IMR-90 (cell line): ENCODE results near the gene PCDHGB1. TPM values are rescaled to one million over a fixed set of nuclear protein-coding genes. Genes with fewer than 3 reads are reported as not detected.

Source experiments
- ATAC-seq: fragments of 200-7000 bp; cut with Tn5 transposase; 2 replicates; pipeline ENCODE4 v1.9.1; 2020; ENCODE audit warnings: low read depth, mild to moderate bottlenecking, moderate library complexity
- BruUV-seq: library from RNA; stranded (reverse); fragments of 400-500 nt; replicated peaks from 2 replicates; lab custom pipeline; 2021; lab: Mats Ljungman, UMichigan
- CTCF ChIA-PET: fragments of 300-600 bp; formaldehyde crosslinking; extraction: SDS; loops from one replicate; lab custom pipeline; 2021; ENCODE audit warnings: antibody characterized with exemption; lab: Yijun Ruan, JAX
- POLR2A ChIA-PET: fragments of 300-600 bp; sonication (Branson Sonifier 250); formaldehyde crosslinking; loops from one replicate; lab custom pipeline; 2022; ENCODE audit warnings: antibody characterized with exemption; ENCODE audit not compliant: unreplicated experiment; lab: Charles Lee
- DNase-seq: peaks from one replicate; pipeline ENCODE4 v3.0.0; 2013
- H2AFZ ChIP-seq: replicated peaks from 2 replicates; pipeline ENCODE3; 2013; ENCODE audit warnings: low read length, mild to moderate bottlenecking; ENCODE audit not compliant: poor library complexity
- H2AK5ac ChIP-seq: 2 replicates; pipeline ENCODE4 v1.6.1; 2013; ENCODE audit warnings: low read depth, low read length, inconsistent platforms
- H2AK9ac ChIP-seq: replicated peaks from 2 replicates; pipeline ENCODE3; 2013; ENCODE audit warnings: mild to moderate bottlenecking, low read depth, low read length, moderate library complexity; ENCODE audit not compliant: poor library complexity
- H2BK120ac ChIP-seq: 2 replicates; pipeline ENCODE4 v1.6.1; 2013; ENCODE audit warnings: low read depth, low read length, inconsistent platforms
- H2BK15ac ChIP-seq: 3 replicates; pipeline ENCODE4 v1.6.1; 2013; ENCODE audit warnings: low read depth, low read length, inconsistent platforms
- H2BK20ac ChIP-seq: 2 replicates; pipeline ENCODE4 v1.6.1; 2013; ENCODE audit warnings: low read depth, mild to moderate bottlenecking, inconsistent platforms, low read length, moderate library complexity
- H2BK5ac ChIP-seq: 2 replicates; pipeline ENCODE4 v1.6.1; 2013; ENCODE audit warnings: mild to moderate bottlenecking, low read depth, low read length, inconsistent platforms; ENCODE audit not compliant: poor library complexity, severe bottlenecking
- H3K14ac ChIP-seq: replicated peaks from 2 replicates; pipeline ENCODE4 v1.6.1; 2013; ENCODE audit warnings: low read depth, low read length, inconsistent platforms
- H3K18ac ChIP-seq: 2 replicates; pipeline ENCODE4 v1.6.1; 2013; ENCODE audit warnings: low read depth, low read length, control low read depth
- H3K23ac ChIP-seq: 2 replicates; pipeline ENCODE4 v1.6.1; 2013; ENCODE audit warnings: low read depth, low read length, inconsistent platforms
- H3K27ac ChIP-seq: 2 replicates; pipeline ENCODE4 v1.5.1; 2013; ENCODE audit warnings: mild to moderate bottlenecking, control low read depth, low read length; ENCODE audit not compliant: insufficient read depth
- H3K27me3 ChIP-seq: 2 replicates; pipeline ENCODE4 v1.6.1; 2013; ENCODE audit warnings: low read length; ENCODE audit not compliant: control insufficient read depth, insufficient read depth
- H3K36me3 ChIP-seq: 2 replicates; pipeline ENCODE4 v1.6.1; 2013; ENCODE audit warnings: low read length, mixed read lengths; ENCODE audit not compliant: control insufficient read depth, insufficient read depth
- H3K4ac ChIP-seq: 2 replicates; pipeline ENCODE4 v1.6.1; 2013; ENCODE audit warnings: low read depth, low read length, inconsistent platforms
- H3K4me1 ChIP-seq: 2 replicates; pipeline ENCODE4 v1.6.1; 2013; ENCODE audit warnings: low read length, mixed read lengths; ENCODE audit not compliant: control insufficient read depth, insufficient read depth
- H3K4me2 ChIP-seq: 2 replicates; pipeline ENCODE4 v1.6.1; 2013; ENCODE audit warnings: low read depth, mild to moderate bottlenecking, control low read depth, low read length, moderate library complexity
- H3K4me3 ChIP-seq: 2 replicates; pipeline ENCODE4 v1.5.1; 2013; ENCODE audit warnings: low read depth, mild to moderate bottlenecking, control low read depth, low read length, moderate library complexity; ENCODE audit not compliant: insufficient read depth
- H3K56ac ChIP-seq: 2 replicates; pipeline ENCODE4 v1.6.1; 2013; ENCODE audit warnings: low read length, inconsistent platforms; ENCODE audit not compliant: insufficient read depth; ENCODE audit errors: extremely low read depth
- H3K79me1 ChIP-seq, 2 experiments: 2 replicates each; pipeline ENCODE4 v1.6.1; 2013; ENCODE audit warnings: low read length in 2 of 2, inconsistent platforms in 1 of 2, low read depth in 1 of 2
- H3K9ac ChIP-seq: 2 replicates; pipeline ENCODE4 v1.6.1; 2013; ENCODE audit warnings: low read depth, low read length, control low read depth
- H3K9me1 ChIP-seq: 2 replicates; pipeline ENCODE4 v1.6.1; 2013; ENCODE audit warnings: low read length, inconsistent platforms; ENCODE audit not compliant: insufficient read depth
- H3K9me3 ChIP-seq: 2 replicates; pipeline ENCODE4 v1.6.1; 2013; ENCODE audit warnings: low read length; ENCODE audit not compliant: control insufficient read depth, insufficient read depth
- H4K20me1 ChIP-seq: 2 replicates; pipeline ENCODE4 v1.6.1; 2013; ENCODE audit warnings: low read length, inconsistent platforms; ENCODE audit not compliant: insufficient read depth
- H4K5ac ChIP-seq: 2 replicates; pipeline ENCODE4 v1.6.1; 2013; ENCODE audit warnings: mild to moderate bottlenecking, low read depth, low read length, control low read depth
- H4K8ac ChIP-seq, 2 experiments: 2 replicates each; pipeline ENCODE4 v1.6.1; 2013; ENCODE audit warnings: low read depth in 2 of 2, low read length in 2 of 2, control low read depth in 1 of 2, inconsistent platforms in 1 of 2
- H4K91ac ChIP-seq: 2 replicates; pipeline ENCODE4 v1.6.1; 2013; ENCODE audit warnings: low read depth, low read length, inconsistent platforms; ENCODE audit not compliant: insufficient read depth
- BHLHE40 ChIP-seq: fragments of 150-350 bp; IDR thresholded peaks from 2 replicates; pipeline ENCODE4 v1.6.1; 2016; ENCODE audit warnings: mild to moderate bottlenecking, low read depth, low read length
- CEBPB ChIP-seq: IDR thresholded peaks from 2 replicates; pipeline ENCODE4 v1.6.1; 2012; ENCODE audit warnings: low read depth, low read length, improper control_type of control experiment
- CHD1 ChIP-seq: IDR thresholded peaks from 2 replicates; pipeline ENCODE4 v1.6.1; 2012; ENCODE audit warnings: low read depth, low read length, improper control_type of control experiment
- CTCF ChIP-seq: conservative IDR thresholded peaks from 2 replicates; pipeline ENCODE4 v1.5.1; 2012; ENCODE audit warnings: mild to moderate bottlenecking, low read depth, low read length, improper control_type of control experiment
- ELK1 ChIP-seq: fragments of 150-350 bp; IDR thresholded peaks from 2 replicates; pipeline ENCODE4 v1.6.1; 2016; ENCODE audit warnings: low read depth, mild to moderate bottlenecking, low read length, moderate library complexity, borderline replicate concordance
- FOS ChIP-seq: fragments of 150-350 bp; IDR thresholded peaks from 2 replicates; pipeline ENCODE4 v1.6.1; 2016; ENCODE audit warnings: low read depth, low read length
- MAFK ChIP-seq: IDR thresholded peaks from 2 replicates; pipeline ENCODE4 v1.6.1; 2012; ENCODE audit warnings: low read depth, low read length, improper control_type of control experiment
- MAZ ChIP-seq: IDR thresholded peaks from 2 replicates; pipeline ENCODE4 v1.6.1; 2012; ENCODE audit warnings: low read depth, mild to moderate bottlenecking, low read length, improper control_type of control experiment, moderate library complexity, borderline replicate concordance
- MXI1 ChIP-seq: IDR thresholded peaks from 2 replicates; pipeline ENCODE4 v1.6.1; 2012; ENCODE audit warnings: low read depth, mild to moderate bottlenecking, low read length, moderate library complexity, borderline replicate concordance
- NFE2L2 ChIP-seq: fragments of 150-350 bp; IDR thresholded peaks from 2 replicates; pipeline ENCODE4 v1.6.1; 2016; ENCODE audit warnings: low read depth, mild to moderate bottlenecking, low read length
- RAD21 ChIP-seq: IDR thresholded peaks from 2 replicates; pipeline ENCODE4 v1.6.1; 2012; ENCODE audit warnings: low read length, improper control_type of control experiment
- RCOR1 ChIP-seq: IDR thresholded peaks from 2 replicates; pipeline ENCODE4 v1.6.1; 2012; ENCODE audit warnings: mild to moderate bottlenecking, low read length, improper control_type of control experiment; ENCODE audit not compliant: insufficient replicate concordance
- RFX5 ChIP-seq: IDR thresholded peaks from 2 replicates; pipeline ENCODE4 v1.8.0; 2012; ENCODE audit warnings: low read depth, mild to moderate bottlenecking, low read length, moderate library complexity
- SMC3 ChIP-seq: fragments of 150-350 bp; IDR thresholded peaks from 2 replicates; pipeline ENCODE4 v1.6.1; 2016; ENCODE audit warnings: low read depth, mild to moderate bottlenecking, antibody characterized with exemption, low read length, moderate library complexity
- WGBS, 2 experiments: methylation state at CpG; one replicate each; pipeline versions ENCODE4 v1.1.5 to v1.1.7; 2013; ENCODE audit warnings: missing lambda C conversion rate in 2 of 2; ENCODE audit not compliant: insufficient read length in 1 of 2; ENCODE audit errors: extremely low coverage in 2 of 2; 5-methylcytosine and 5-hydroxymethylcytosine counted together
- dilution Hi-C: fragments of 300-500 bp; cut with HindIII; formaldehyde crosslinking; loops from one replicate; pipeline ENCODE4 v1.14.3; 2018; ENCODE audit warnings: low sequenced_read_pairs; ENCODE audit not compliant: unreplicated experiment
- in situ Hi-C: fragments of 300-500 bp; cut with MboI; formaldehyde crosslinking; loops from 3 replicates; pipeline ENCODE4 v1.14.3; 2019; ENCODE audit warnings: low sequenced_read_pairs, inconsistent platforms, mixed read lengths
- intact Hi-C: fragments of 100-400 bp; cut with micrococcal nuclease; formaldehyde crosslinking; loops from 2 replicates; pipeline ENCODE4 v1.10.0; 2022
- polyA plus RNA-seq, 3 experiments: library from polyadenylated mRNA; depleted of rRNA; stranded (reverse); fragments of >200 nt; gene quantifications; 2 replicates each; pipeline ENCODE4 v1.2.3, GENCODE V29; 2012; ENCODE audit warnings: low replicate concordance in 1 of 3
- total RNA-seq: library from RNA; depleted of rRNA; stranded (reverse); fragments of >200 nt; gene quantifications from 2 replicates; pipeline ENCODE4 v1.2.3, GENCODE V29; 2012

Gene PCDHGB1
- total and polyA plus RNA-seq, 2 of the 4 experiments (the other 2 are of a cell fraction) = 1.9 to 3.6 TPM

DNA sequence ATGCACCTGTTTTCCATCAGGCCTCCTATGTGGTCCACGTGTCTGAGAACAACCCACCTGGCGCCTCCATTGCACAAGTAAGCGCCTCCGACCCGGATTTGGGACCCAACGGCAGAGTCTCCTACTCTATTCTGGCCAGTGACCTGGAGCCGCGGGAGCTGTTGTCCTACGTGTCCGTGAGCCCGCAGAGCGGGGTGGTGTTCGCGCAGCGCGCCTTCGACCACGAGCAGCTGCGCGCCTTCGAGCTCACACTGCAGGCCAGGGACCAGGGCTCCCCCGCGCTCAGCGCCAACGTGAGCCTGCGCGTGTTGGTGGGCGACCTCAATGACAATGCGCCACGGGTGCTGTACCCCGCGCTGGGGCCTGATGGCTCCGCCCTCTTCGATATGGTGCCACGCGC lies 1.7 kb downstream of the PCDHGB1 start:
- H2BK15ac ChIP-seq = no peak overlapping the region
- H4K20me1 ChIP-seq = no peaks in the 10 kb centered on the region
- no peak overlapping the region for H4K91ac ChIP-seq
- H2AK5ac ChIP-seq = no peak overlapping the region
- no peak for TF ChIP-seq FOS
- TF ChIP-seq MAZ = no peak
- no peak for TF ChIP-seq CHD1
- no peak for TF ChIP-seq CEBPB
- TF ChIP-seq NFE2L2 = no peak
- TF ChIP-seq CTCF = no peak
- TF ChIP-seq RAD21 = no peak
- TF ChIP-seq RFX5 = no peak
- no peak for TF ChIP-seq MXI1
- no peak for TF ChIP-seq ELK1
- no peak for TF ChIP-seq SMC3
- no peak for TF ChIP-seq MAFK
- TF ChIP-seq RCOR1 = no peak
- TF ChIP-seq BHLHE40 = no peak
- POLR2A ChIA-PET = no interaction called here
- no peak overlapping the region for H2BK20ac ChIP-seq
- no peak overlapping the region for H4K8ac ChIP-seq
- no peaks in the 10 kb centered on the region for H3K27me3 ChIP-seq
- ATAC-seq (no peak), DNase-seq (no peak)
- H3K9me3 ChIP-seq = peaks cover 41% of the 10 kb centered on the region
- no peak overlapping the region for H2AK9ac ChIP-seq
- BruUV-seq = no TSS peak
- dilution Hi-C loops (no loop called here), in situ Hi-C loops (no loop called here), intact Hi-C loops (no loop called here)
- H3K23ac ChIP-seq = no peak overlapping the region
- no peak overlapping the region for H2AFZ ChIP-seq
- H3K4ac ChIP-seq = no peak overlapping the region
- no peak overlapping the region for H2BK120ac ChIP-seq
- H4K5ac ChIP-seq = no peak overlapping the region
- no peak overlapping the region for H3K4me2 ChIP-seq
- no peaks in the 10 kb centered on the region for H3K4me1 ChIP-seq
- no peaks in the 10 kb centered on the region for H3K9me1 ChIP-seq
- H3K27ac ChIP-seq = no peak overlapping the region
- no peak overlapping the region for H3K14ac ChIP-seq
- H3K79me1 ChIP-seq = no peaks in the 10 kb centered on the region
- CTCF ChIA-PET = no interaction called here
- H3K36me3 ChIP-seq = peaks cover 5% of the 10 kb centered on the region; the same call in 1 of the 2 replicates
- H3K9ac ChIP-seq = no peak overlapping the region
- no peak overlapping the region for H3K4me3 ChIP-seq
- no peak overlapping the region for H3K56ac ChIP-seq
- no peak overlapping the region for H2BK5ac ChIP-seq
- no peak overlapping the region for H3K18ac ChIP-seq
- WGBS, 2 experiments = 37% methylated on average over 7 of the region's 36 CpGs; no CpG with 5 or more reads in 1 of the 2 experiments
